ENCODE data around the gene IGSF3.

DNA sequence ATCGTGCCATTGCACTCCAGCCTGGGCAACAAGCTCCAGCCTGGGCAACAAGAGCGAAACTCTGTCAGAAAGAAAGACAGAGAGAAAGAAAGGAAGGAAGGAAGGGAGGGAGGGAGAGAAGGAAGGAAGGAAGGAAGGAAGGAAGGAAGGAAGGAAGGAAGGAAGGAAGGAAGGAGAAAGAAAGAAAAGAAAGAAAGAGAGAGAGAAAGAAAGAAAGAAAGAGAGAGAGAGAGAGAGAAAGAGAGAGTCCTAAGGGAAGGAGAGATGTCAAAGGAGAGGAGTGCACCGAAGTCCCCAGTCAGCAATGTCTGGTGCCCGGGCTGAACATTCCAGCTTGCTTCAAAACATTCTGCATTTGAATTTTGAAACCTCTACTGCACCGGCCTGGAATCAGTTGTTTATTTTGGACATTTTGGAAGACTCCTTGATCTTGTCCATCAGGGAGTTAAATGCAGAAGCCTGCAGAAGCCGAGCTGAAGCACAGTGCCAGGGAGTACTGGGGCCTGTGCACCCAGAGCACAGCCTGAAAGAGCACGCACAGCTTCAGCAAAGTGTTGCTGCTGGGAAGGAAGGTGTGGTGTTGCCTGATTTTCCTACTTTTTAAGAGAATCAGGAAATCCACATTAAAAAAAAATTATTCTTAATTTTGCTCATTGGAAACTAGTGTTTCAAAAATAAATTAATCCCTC, 3.7 kb upstream of the IGSF3 start:
- TF ChIP-seq CTCF (IDR thresholded peaks at IDR 0.05; ENCODE audit: insufficient read depth, low read length) (no peak), POLR2AphosphoS5 (IDR thresholded peaks at IDR 0.05; ENCODE audit: low read depth) (no peak)
